H1 (cell line): ENCODE data around the gene COTL1. TPM values are rescaled to one million over a fixed set of nuclear protein-coding genes. Genes with fewer than 3 reads are reported as not detected.

Experiments
- CTCF ChIA-PET: fragments of 300-600 bp; sonication (Branson Sonifier 250); formaldehyde crosslinking; loops from one replicate; lab custom pipeline; 2021; ENCODE audit not compliant: partially characterized antibody; lab: Charles Lee
- POLR2A ChIA-PET: fragments of 300-600 bp; sonication (Branson Sonifier 250); formaldehyde crosslinking; loops from one replicate; lab custom pipeline; 2021; ENCODE audit warnings: inconsistent platforms; ENCODE audit not compliant: partially characterized antibody; lab: Charles Lee
- DNase-seq, 2 experiments: peaks; one replicate each; pipeline versions ENCODE4 v3.0.0 to v3.0.0-alpha.2; 2010 to 2022; ENCODE audit warnings: low spot score in 2 of 2, low read depth in 1 of 2, mixed read lengths in 1 of 2
- FAIRE-seq: peaks from 2 replicates; lab custom pipeline; 2011; peaks lifted over from hg19 to GRCh38; lab: Jason Lieb, UNC
- H2AFZ ChIP-seq: 2 replicates; pipeline ENCODE4 v1.8.1; 2012; ENCODE audit warnings: low read length, inconsistent platforms
- H2AK5ac ChIP-seq: 2 replicates; pipeline ENCODE4 v1.6.1; 2013; ENCODE audit warnings: low read depth, low read length
- H2BK120ac ChIP-seq: replicated peaks from 2 replicates; pipeline ENCODE3; 2013; ENCODE audit warnings: low read depth, low read length, inconsistent platforms
- H2BK12ac ChIP-seq: 2 replicates; pipeline ENCODE4 v1.6.1; 2013; ENCODE audit warnings: low read depth, low read length
- H2BK15ac ChIP-seq: 2 replicates; pipeline ENCODE4 v1.6.1; 2013; ENCODE audit warnings: low read length
- H2BK20ac ChIP-seq: 2 replicates; pipeline ENCODE4 v1.6.1; 2013; ENCODE audit warnings: low read length
- H2BK5ac ChIP-seq: 2 replicates; pipeline ENCODE4 v1.6.1; 2013; ENCODE audit warnings: low read depth, low read length
- H3K14ac ChIP-seq: 2 replicates; pipeline ENCODE4 v1.6.1; 2013; ENCODE audit warnings: inconsistent platforms; ENCODE audit not compliant: insufficient read length
- H3K18ac ChIP-seq: 2 replicates; pipeline ENCODE4 v1.6.1; 2013; ENCODE audit warnings: low read length; ENCODE audit errors: extremely low read depth
- H3K23ac ChIP-seq: 2 replicates; pipeline ENCODE4 v1.6.1; 2013; ENCODE audit warnings: inconsistent platforms; ENCODE audit not compliant: insufficient read length
- H3K23me2 ChIP-seq: 2 replicates; pipeline ENCODE4 v1.6.1; 2013; ENCODE audit warnings: low read depth, low read length
- H3K27ac ChIP-seq: 2 replicates; pipeline ENCODE4 v1.6.1; 2011; ENCODE audit warnings: low read depth, low read length, inconsistent platforms
- H3K27me3 ChIP-seq, 4 experiments: replicated peaks in 1 of 4; 1 replicate in 1 of 4; 2 replicates in 3 of 4; pipeline versions ENCODE4 v1.6.1 to v1.8.1; 2011 to 2013; ENCODE audit warnings: low read length in 3 of 4, mild to moderate bottlenecking in 3 of 4, inconsistent platforms in 2 of 4, mixed read lengths in 2 of 4, moderate library complexity in 1 of 4; ENCODE audit not compliant: control insufficient read depth in 3 of 4, insufficient read depth in 3 of 4; ENCODE audit errors: extremely low read depth in 1 of 4
- H3K36me3 ChIP-seq, 4 experiments: 2 replicates each; pipeline versions ENCODE4 v1.6.1 to v1.8.1; 2011 to 2013; ENCODE audit warnings: mild to moderate bottlenecking in 4 of 4, low read length in 3 of 4, moderate library complexity in 2 of 4, control low read depth in 1 of 4, inconsistent platforms in 1 of 4; ENCODE audit not compliant: insufficient read depth in 4 of 4, control insufficient read depth in 2 of 4
- H3K4ac ChIP-seq: replicated peaks from 2 replicates; pipeline ENCODE3; 2013; ENCODE audit warnings: low read length, low read depth, mixed read lengths, inconsistent platforms; ENCODE audit not compliant: insufficient read length
- H3K4me1 ChIP-seq, 4 experiments: replicated peaks in 1 of 4; 1 replicate in 1 of 4; 2 replicates in 3 of 4; pipeline versions ENCODE4 v1.6.1 to v1.8.1; 2011 to 2013; ENCODE audit warnings: low read length in 3 of 4, inconsistent platforms in 2 of 4, mixed read lengths in 1 of 4; ENCODE audit not compliant: insufficient read depth in 4 of 4, control insufficient read depth in 3 of 4
- H3K4me2 ChIP-seq, 2 experiments: 2 replicates each; pipeline versions ENCODE4 v1.6.1 to v1.8.1; 2011 to 2013; ENCODE audit warnings: low read depth in 2 of 2, low read length in 2 of 2, control low read depth in 1 of 2, inconsistent platforms in 1 of 2, mild to moderate bottlenecking in 1 of 2; ENCODE audit not compliant: insufficient read depth in 1 of 2
- H3K4me3 ChIP-seq, 4 experiments: fragments of 200-600, 300-600 bp in 1 of 4; sonication (generic), shearing (Covaris generic), sonication (Bioruptor Twin) in 1 of 4; 2 replicates each; pipeline versions ENCODE4 v1.5.1 to v1.8.1; 2011 to 2016; ENCODE audit warnings: low read length in 4 of 4, low read depth in 3 of 4, control low read depth in 2 of 4, inconsistent platforms in 2 of 4, mild to moderate bottlenecking in 2 of 4, mixed read lengths in 1 of 4, moderate library complexity in 1 of 4; ENCODE audit not compliant: insufficient read depth in 2 of 4; ENCODE audit errors: extremely low read depth in 1 of 4
- H3K56ac ChIP-seq: replicated peaks from 2 replicates; pipeline ENCODE3; 2013; ENCODE audit warnings: low read depth, mild to moderate bottlenecking, mixed read lengths, low read length, inconsistent platforms; ENCODE audit not compliant: insufficient read length
- H3K79me1 ChIP-seq: 2 replicates; pipeline ENCODE4 v1.6.1; 2013; ENCODE audit warnings: low read depth, low read length, control low read depth
- H3K79me2 ChIP-seq, 2 experiments: 2 replicates each; pipeline versions ENCODE4 v1.6.1 to v1.8.1; 2012 to 2013; ENCODE audit warnings: low read length in 2 of 2, mild to moderate bottlenecking in 2 of 2, inconsistent platforms in 1 of 2; ENCODE audit not compliant: insufficient read depth in 2 of 2, control insufficient read depth in 1 of 2
- H3K9ac ChIP-seq, 4 experiments: replicated peaks in 1 of 4; 1 replicate in 1 of 4; 2 replicates in 3 of 4; pipeline versions ENCODE4 v1.6.1 to v1.8.1; 2011 to 2013; ENCODE audit warnings: low read depth in 3 of 4, low read length in 3 of 4, control low read depth in 2 of 4, mild to moderate bottlenecking in 2 of 4, moderate library complexity in 2 of 4, inconsistent platforms in 1 of 4; ENCODE audit errors: extremely low read depth in 1 of 4
- H3K9me3 ChIP-seq, 2 experiments: 2 replicates each; pipeline versions ENCODE4 v1.6.1 to v1.8.1; 2012 to 2013; ENCODE audit warnings: mild to moderate bottlenecking in 2 of 2, moderate library complexity in 2 of 2, control low read depth in 1 of 2, inconsistent platforms in 1 of 2, low read depth in 1 of 2, low read length in 1 of 2, mixed read lengths in 1 of 2; ENCODE audit not compliant: insufficient read depth in 2 of 2
- H4K20me1 ChIP-seq, 2 experiments: replicated peaks in 1 of 2; 2 replicates each; pipeline versions ENCODE3 to v1.8.1; 2011 to 2013; ENCODE audit warnings: inconsistent platforms in 2 of 2, low read length in 2 of 2, mild to moderate bottlenecking in 1 of 2; ENCODE audit not compliant: insufficient read depth in 2 of 2, control insufficient read depth in 1 of 2
- H4K5ac ChIP-seq: 2 replicates; pipeline ENCODE4 v1.6.1; 2013; ENCODE audit warnings: low read length, low read depth, mixed read lengths, inconsistent platforms; ENCODE audit not compliant: insufficient read length
- H4K8ac ChIP-seq: 2 replicates; pipeline ENCODE4 v1.8.0; 2013; ENCODE audit warnings: mild to moderate bottlenecking, moderate library complexity, low read length, inconsistent platforms; ENCODE audit not compliant: insufficient read depth; ENCODE audit errors: extremely low read depth
- H4K91ac ChIP-seq: replicated peaks from 2 replicates; pipeline ENCODE3; 2013; ENCODE audit warnings: low read length, mixed read lengths, inconsistent platforms; ENCODE audit not compliant: insufficient read length
- ASH2L ChIP-seq: fragments of 200-600, 300-600 bp; sonication (generic); IDR thresholded peaks from one replicate; pipeline ENCODE4 v1.7.1; 2017; ENCODE audit warnings: low read length
- KDM1A ChIP-seq: fragments of 200-600, 300-600 bp; sonication (generic); IDR thresholded peaks from 2 replicates; pipeline ENCODE4 v1.7.1; 2016; ENCODE audit warnings: mild to moderate bottlenecking, low read length, borderline replicate concordance
- NRF1 ChIP-seq: IDR thresholded peaks from 2 replicates; pipeline ENCODE4 v1.6.1; 2011; ENCODE audit warnings: mild to moderate bottlenecking, low read depth, low read length, improper control_type of control experiment
- POLR2A ChIP-seq, 2 experiments: IDR thresholded peaks; 1 replicate in 1 of 2; 2 replicates in 1 of 2; pipeline ENCODE4 v1.6.1; 2011; ENCODE audit warnings: low read depth in 2 of 2, low read length in 2 of 2, mild to moderate bottlenecking in 2 of 2; ENCODE audit errors: control extremely low read depth in 1 of 2
- RBBP5 ChIP-seq: IDR thresholded peaks from 2 replicates; pipeline ENCODE4 v1.7.1; 2012; ENCODE audit warnings: low read depth, mild to moderate bottlenecking, inconsistent platforms, low read length, moderate library complexity, borderline replicate concordance
- SP1 ChIP-seq: IDR thresholded peaks from 2 replicates; pipeline ENCODE4 v1.6.1; 2011; ENCODE audit warnings: low read depth, low read length
- TAF1 ChIP-seq: IDR thresholded peaks from 2 replicates; pipeline ENCODE4 v1.6.1; 2011; ENCODE audit warnings: mild to moderate bottlenecking, low read depth, low read length
- TBP ChIP-seq: IDR thresholded peaks from 2 replicates; pipeline ENCODE4 v1.6.1; 2011; ENCODE audit warnings: low read depth, low read length, improper control_type of control experiment
- YY1 ChIP-seq: IDR thresholded peaks from 2 replicates; pipeline ENCODE4 v1.6.1; 2011; ENCODE audit warnings: low read depth, mild to moderate bottlenecking, low read length
- WGBS, 2 experiments: shearing (Covaris generic) in 1 of 2; methylation state at CpG; one replicate each; pipeline versions ENCODE4 v1.1.6 to v1.1.7; 2013 to 2015; ENCODE audit warnings: low lambda C conversion rate in 2 of 2, mixed read lengths in 2 of 2, inconsistent platforms in 1 of 2, low coverage in 1 of 2, missing lambda C conversion rate in 1 of 2; ENCODE audit not compliant: insufficient replicate concordance in 2 of 2, insufficient coverage in 1 of 2, insufficient read length in 1 of 2; ENCODE audit errors: extremely low coverage in 1 of 2, missing lambda C conversion rate in 1 of 2; 5-methylcytosine and 5-hydroxymethylcytosine counted together
- polyA plus RNA-seq, 7 experiments: library from polyadenylated mRNA; depleted of rRNA in 3 of 7; stranded (reverse) in 5 of 7; unstranded in 2 of 7; fragments of >200 nt in 5 of 7; fragments of 200-250 nt in 2 of 7; gene quantifications; 1 replicate in 5 of 7; 2 replicates in 1 of 7; 4 replicates in 1 of 7; pipeline versions ENCODE4 v1.2.1 to v1.2.3, GENCODE V29; 2011 to 2013; ENCODE audit warnings: missing spikeins in 2 of 7, mixed read lengths in 2 of 7
- total RNA-seq: library from RNA; stranded (reverse); fragmentation: NEBNext Ultra II Directional; extraction: Animal tissue kit (Norgen Biotek cat#: 25700); gene quantifications from 2 replicates; pipeline ENCODE4 v1.2.1, GENCODE V29; 2021

Gene COTL1
- total and polyA plus RNA-seq, 2 of the 8 experiments (the other 6 are each of a cell fraction or from before 2014, with no cell fraction given), result 59.2 to 183 TPM

- Histone ChIP-seq H2BK12ac (peak overlapping the region; percentile 86; the same call in 1 of the 2 replicates), H2BK20ac (0 out of 2 replicates have a peak overlapping the region, but pooled peaks have one; percentile 61), H3K18ac (no peak overlapping the region; the same call in 1 of the 2 replicates), H4K8ac (0 out of 2 replicates have a peak overlapping the region, but pooled peaks have one; percentile 39), H4K91ac (no peak overlapping the region), H3K9me3 (no peaks in the 10 kb centered on the region), H3K56ac (no peak overlapping the region), H4K5ac (no peak overlapping the region), H3K23ac (no peak overlapping the region), H4K20me1 (no peaks in the 10 kb centered on the region), H3K4me1 (peaks cover 0 to 23% (median 13%) of the 10 kb centered on the region in 4 experiments; a peak in 6 of 7 replicates), H3K79me2 (no peaks in the 10 kb centered on the region), H3K4ac (no peak overlapping the region), H3K14ac (no peak overlapping the region), H2AK5ac (no peak overlapping the region), H3K27ac (no peak overlapping the region), H3K9ac (no peak overlapping the region), H2BK15ac (peak overlapping the region; percentile 92; the same call in 1 of the 2 replicates), H3K4me2 (peak overlapping the region; percentile 34 to 62; a peak in 3 of 4 replicates), H3K27me3 (peaks cover 0 to 3% (median 0%) of the 10 kb centered on the region in 4 experiments; a peak in 1 of 7 replicates), H3K36me3 (no peaks in the 10 kb centered on the region), H3K23me2 (no peaks in the 10 kb centered on the region), H2BK5ac (0 out of 2 replicates have a peak overlapping the region, but pooled peaks have one; percentile 9), H2BK120ac (no peak overlapping the region), H3K79me1 (no peaks in the 10 kb centered on the region; the same call in 1 of the 2 replicates), H2AFZ (0 out of 2 replicates have a peak overlapping the region, but pooled peaks have one; percentile 15), H3K4me3 (peak overlapping the region in 2 of 4 experiments; percentile 14 to 28; a peak in 3 of 8 replicates)
- DNase-seq, result peak in 1 of 2 experiments; percentile 58
- ChIA-PET CTCF (interaction anchor here (0.6 to 1.6 kb wide), 5 partner anchors 37 to 415 kb away, joined by 3 to 5 read pairs (median 4); no protein-coding TSS in a partner anchor), POLR2A (interaction anchor here (0.8 to 2.1 kb wide), 6 partner anchors 8 to 177 kb away, joined by 3 to 6 read pairs (median 4); no protein-coding TSS in a partner anchor)
- FAIRE-seq, result no peak
- TF ChIP-seq ASH2L (peak; percentile 68), NRF1 (no peak), YY1 (peak; percentile 56; the same call in 1 of the 2 replicates), RBBP5 (0 out of 2 replicates have a peak, but pooled peaks have one; percentile 64), KDM1A (0 out of 2 replicates have a peak, but pooled peaks have one; percentile 2), TAF1 (0 out of 2 replicates have a peak, but pooled peaks have one; percentile 30), POLR2A (IDR thresholded peaks at IDR 0.05; ENCODE audit: control extremely low read depth in 1 of 2, low read depth in 2 of 2, low read length in 2 of 2) (0 out of 3 replicates have a peak, but pooled peaks of 1 of the 2 experiments have one; percentile 27), SP1 (0 out of 2 replicates have a peak, but pooled peaks have one; percentile 13), TBP (no peak; the same call in 1 of the 2 replicates)
- WGBS, 2 experiments, result 46% methylated on average over 12 of the region's 12 CpGs; no CpG with 5 or more reads in 1 of the 2 experiments
Observed at GRCh38 chr16:84547546-84548061, 70.3 kb downstream of the COTL1 start.
